ENCODE results near the gene TSPAN4.

GRCh38 chr11:845872-846495 is 3.3 kb downstream of the TSPAN4 start:
- TF ChIP-seq, protein P1, sequence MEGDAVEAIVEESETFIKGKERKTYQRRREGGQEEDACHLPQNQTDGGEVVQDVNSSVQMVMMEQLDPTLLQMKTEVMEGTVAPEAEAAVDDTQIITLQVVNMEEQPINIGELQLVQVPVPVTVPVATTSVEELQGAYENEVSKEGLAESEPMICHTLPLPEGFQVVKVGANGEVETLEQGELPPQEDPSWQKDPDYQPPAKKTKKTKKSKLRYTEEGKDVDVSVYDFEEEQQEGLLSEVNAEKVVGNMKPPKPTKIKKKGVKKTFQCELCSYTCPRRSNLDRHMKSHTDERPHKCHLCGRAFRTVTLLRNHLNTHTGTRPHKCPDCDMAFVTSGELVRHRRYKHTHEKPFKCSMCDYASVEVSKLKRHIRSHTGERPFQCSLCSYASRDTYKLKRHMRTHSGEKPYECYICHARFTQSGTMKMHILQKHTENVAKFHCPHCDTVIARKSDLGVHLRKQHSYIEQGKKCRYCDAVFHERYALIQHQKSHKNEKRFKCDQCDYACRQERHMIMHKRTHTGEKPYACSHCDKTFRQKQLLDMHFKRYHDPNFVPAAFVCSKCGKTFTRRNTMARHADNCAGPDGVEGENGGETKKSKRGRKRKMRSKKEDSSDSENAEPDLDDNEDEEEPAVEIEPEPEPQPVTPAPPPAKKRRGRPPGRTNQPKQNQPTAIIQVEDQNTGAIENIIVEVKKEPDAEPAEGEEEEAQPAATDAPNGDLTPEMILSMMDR (IDR thresholded peaks at IDR 0.05) = no peak
- TF ChIP-seq POLR2A (IDR thresholded peaks at IDR 0.05) (no peak), EP300 (IDR thresholded peaks at IDR 0.05) (no peak)

All from tibial nerve (tissue), 4 donors.